Retinal pigment epithelial cell (primary cell): ENCODE results near the gene CRABP2.

Experiments used
- DNase-seq: peaks from one replicate; pipeline ENCODE4 v3.0.0-alpha.2; 2010; ENCODE audit warnings: low read depth
- H3K4me3 ChIP-seq: 2 replicates; pipeline ENCODE4 v1.5.1; 2011; ENCODE audit warnings: mild to moderate bottlenecking, low read length, control low read depth, moderate library complexity
- TF ChIP-seq, protein P1 (sequence below): conservative IDR thresholded peaks from 2 replicates; pipeline ENCODE4 v1.5.1; 2011; ENCODE audit warnings: low read depth, low read length, control low read depth, inconsistent platforms

Gene CRABP2

DNA sequence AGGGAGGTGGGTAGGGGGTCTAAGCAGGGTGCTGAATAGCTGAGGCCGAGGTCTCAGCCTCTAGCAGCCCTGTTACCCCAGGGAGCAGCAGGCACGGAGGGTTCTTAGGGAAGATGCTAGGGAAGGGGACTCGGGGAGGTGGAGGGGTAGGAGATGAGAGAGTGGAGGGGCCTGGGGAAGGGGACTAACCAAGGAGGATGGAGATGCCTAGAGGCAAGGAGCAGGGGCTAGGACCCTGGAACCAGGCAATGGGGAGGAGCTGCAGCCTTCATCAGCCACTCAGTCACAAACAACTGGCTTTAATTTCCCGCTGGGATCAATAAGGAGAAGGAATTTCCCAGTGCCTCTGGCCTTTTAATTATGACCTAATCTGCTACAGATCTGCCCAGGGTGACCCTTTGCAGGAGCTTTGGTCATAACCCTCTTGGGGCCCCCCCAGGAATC is 2.9 kb upstream of the CRABP2 start:
- no peak for DNase-seq
- TF ChIP-seq, protein P1, sequence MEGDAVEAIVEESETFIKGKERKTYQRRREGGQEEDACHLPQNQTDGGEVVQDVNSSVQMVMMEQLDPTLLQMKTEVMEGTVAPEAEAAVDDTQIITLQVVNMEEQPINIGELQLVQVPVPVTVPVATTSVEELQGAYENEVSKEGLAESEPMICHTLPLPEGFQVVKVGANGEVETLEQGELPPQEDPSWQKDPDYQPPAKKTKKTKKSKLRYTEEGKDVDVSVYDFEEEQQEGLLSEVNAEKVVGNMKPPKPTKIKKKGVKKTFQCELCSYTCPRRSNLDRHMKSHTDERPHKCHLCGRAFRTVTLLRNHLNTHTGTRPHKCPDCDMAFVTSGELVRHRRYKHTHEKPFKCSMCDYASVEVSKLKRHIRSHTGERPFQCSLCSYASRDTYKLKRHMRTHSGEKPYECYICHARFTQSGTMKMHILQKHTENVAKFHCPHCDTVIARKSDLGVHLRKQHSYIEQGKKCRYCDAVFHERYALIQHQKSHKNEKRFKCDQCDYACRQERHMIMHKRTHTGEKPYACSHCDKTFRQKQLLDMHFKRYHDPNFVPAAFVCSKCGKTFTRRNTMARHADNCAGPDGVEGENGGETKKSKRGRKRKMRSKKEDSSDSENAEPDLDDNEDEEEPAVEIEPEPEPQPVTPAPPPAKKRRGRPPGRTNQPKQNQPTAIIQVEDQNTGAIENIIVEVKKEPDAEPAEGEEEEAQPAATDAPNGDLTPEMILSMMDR: no peak
- no peak overlapping the region for H3K4me3 ChIP-seq

DNA sequence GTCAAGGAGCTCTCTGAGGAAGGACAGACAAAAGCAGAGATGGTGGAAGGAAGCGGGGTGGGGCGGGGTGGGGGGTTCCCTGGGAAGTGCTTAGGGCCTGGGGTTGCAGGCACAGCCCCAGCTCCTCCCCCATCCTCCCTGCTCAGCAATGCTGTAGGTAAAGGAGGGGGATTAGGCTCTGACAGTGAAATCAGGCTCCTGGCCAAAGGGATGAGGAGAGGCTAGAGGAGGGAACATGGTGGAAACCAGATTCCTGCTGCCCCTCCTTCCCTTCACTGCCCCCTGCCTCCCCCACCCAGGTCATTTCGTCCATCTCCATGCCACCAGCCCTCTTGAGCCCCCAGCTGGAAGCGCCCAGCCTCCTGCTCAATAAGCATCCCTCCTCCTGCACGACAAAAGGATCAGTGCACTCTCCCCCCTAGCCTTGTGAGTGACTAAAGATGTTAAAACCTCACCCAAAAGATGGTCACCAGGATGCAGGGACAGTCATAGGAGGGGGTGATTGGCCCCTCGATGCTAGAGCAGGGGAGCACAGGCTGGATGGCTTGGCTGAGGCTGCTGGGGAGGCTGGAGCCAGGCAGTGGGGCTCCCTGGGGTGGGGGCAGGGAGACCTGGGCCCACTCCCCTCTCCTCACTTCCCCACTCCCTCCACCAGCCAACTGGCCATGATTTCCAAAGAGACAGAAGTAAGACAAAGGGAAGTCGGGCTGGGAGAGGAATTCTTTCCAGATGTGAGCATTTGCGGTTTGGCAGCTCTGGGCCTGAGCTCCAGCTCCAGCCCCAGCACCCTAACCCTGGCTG is 2.2 kb upstream of the CRABP2 start:
- DNase-seq: no peak
- no peak overlapping the region for H3K4me3 ChIP-seq
- TF ChIP-seq, protein P1: no peak

DNA sequence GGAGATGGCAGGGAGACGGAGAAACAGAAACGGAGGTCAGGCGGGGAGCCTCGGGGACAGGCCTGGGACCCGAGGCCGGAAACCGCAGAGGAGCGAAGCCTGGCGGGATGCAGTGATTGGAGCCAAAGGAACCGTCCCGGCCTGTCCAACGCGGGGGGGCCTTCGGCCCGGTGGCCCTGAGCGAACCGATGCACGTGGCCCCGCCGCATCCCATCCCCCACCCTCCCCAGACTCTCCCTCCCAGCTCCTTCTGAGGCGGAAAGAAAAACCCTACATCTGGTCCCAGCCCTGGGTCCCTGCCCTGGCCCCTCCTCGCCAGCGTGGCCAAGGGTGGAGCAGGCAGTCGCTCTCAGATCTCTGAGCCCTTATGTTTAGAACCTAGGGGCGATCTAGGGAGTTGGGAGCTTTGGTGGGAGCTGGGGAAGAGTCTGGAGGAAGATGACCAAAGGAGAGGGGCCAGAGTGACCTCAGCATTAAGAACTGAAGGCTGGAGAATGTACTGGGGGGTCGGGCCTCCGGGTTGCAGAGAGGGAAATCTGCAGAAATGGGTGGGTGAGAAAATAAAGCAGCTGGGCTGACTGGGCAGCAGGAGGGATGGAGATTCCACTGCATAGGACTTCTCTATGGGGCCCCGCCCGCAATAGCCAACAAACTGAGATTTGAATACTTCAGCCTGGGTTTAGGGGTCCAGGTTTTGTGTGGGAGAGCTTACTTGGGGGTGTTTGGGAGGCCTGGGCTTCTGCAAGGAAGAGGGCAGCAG is 1.5 kb upstream of the CRABP2 start:
- no peak for DNase-seq
- TF ChIP-seq, protein P1: no peak
- peak overlapping the region; percentile 54 for H3K4me3 ChIP-seq

DNA sequence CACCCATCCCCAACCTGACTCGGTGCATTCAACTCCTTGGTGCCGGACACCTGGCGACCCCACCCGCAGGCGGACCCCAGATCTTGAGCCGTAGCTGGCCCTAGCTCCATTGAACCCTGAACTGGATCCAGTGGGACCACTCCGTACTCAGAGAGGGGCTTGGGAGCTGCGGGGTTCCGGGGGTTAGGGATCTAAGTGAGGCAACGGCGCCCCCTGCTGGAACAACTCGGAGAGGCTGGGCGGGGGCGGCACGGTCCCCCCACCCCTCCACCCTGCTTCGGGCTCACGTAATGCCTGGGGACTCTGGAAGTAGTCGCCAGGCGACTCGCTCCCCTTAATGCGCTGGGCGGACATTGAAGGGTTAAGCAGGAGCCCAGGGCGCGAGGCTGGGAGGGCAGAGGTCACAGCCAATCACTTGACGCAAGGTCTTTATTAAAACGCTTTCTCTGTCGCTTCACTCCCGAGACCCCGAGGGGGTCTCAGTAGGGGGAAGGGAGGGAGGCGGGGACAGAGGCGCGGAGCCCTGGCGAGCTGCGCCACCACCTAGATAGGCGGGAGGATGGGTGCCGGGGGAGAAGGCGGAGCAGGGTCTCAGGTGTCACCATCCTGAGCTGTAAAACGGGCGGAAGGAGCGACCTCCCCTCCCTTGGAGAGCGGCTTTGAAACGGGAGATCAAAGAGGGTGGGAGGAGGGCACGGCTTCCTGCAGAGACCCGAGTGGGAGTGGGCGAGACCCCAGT is 704 bp upstream of the CRABP2 start:
- TF ChIP-seq, protein P1: peak; percentile 78
- H3K4me3 ChIP-seq: peak overlapping the region; percentile 54
- no peak for DNase-seq

DNA sequence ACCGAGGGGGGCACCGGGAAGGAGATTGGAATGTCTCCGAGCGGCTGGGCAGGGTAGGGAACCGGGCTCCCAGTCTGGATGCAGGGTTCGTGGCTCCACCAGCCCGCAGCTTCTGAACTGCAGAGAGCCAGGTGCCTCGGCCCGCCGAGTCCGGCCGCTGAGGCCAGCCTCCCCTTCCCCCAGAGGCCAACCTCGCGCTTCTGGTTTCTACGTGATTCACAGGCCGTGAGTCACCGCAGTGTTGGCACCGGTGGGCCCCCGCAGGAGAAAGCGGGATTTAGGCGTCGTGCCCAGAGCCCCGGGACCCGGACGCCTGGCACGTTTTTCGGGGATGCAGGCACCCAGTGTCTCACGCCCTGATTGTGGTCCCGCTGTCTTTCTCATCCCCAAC is 458 bp downstream of the CRABP2 start:
- no peak for DNase-seq
- H3K4me3 ChIP-seq: peak overlapping the region; percentile 54
- TF ChIP-seq, protein P1: no peak

DNA sequence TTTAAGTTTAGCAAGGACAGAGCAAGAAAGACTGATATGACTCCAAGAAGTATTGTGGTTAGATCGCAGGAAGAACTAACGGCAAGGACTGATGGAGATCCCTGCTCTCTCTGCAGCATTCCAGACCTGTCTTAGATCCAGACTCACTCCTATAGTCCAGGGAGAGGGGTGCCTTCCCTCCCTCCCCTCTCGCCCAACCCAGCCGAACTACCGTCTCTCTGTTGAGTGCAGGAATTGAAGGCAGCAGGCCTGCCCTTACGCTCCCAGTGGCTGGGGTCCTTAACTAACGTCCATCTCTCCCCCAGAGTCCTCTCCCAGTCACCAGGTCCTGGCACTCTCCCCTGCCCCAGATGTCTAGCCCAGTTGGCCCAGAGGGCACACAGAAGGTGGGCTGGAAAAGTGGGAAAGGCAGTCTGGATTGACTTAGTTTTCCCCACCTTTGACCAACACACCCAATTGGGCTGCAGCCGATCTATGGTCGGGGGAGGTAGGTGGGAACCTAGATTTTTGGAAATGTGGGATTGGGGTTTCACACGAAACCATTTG is 1.1 kb downstream of the CRABP2 start:
- peak overlapping the region; percentile 54 for H3K4me3 ChIP-seq
- no peak for DNase-seq
- TF ChIP-seq, protein P1: no peak
